ENCODE data around the gene BCL2L12. TPM values are rescaled to one million over a fixed set of nuclear protein-coding genes. Genes with fewer than 3 reads are reported as not detected.

Gene BCL2L12
- total and polyA plus RNA-seq, 2 of the 13 experiments (the other 11 are each of a cell fraction or from before 2014, with no cell fraction given): 26.8 to 40.8 TPM

GRCh38 chr19:49676136-49676783 is 10.5 kb downstream of the BCL2L12 start (continued):
- TF ChIP-seq RORA (CRISPR knock-in tag; IDR thresholded peaks at IDR 0.05) (no peak), PHF21A (CRISPR knock-in tag; IDR thresholded peaks at IDR 0.05) (peak; percentile 59; the same call in 1 of the 2 replicates), BRCA1 (CRISPR knock-in tag; IDR thresholded peaks at IDR 0.05) (no peak), SIN3A (IDR thresholded peaks at IDR 0.05; ENCODE audit: borderline replicate concordance, low read depth, low read length) (0 out of 2 replicates have a peak, but pooled peaks have one; percentile 31), ZNF292 (CRISPR knock-in tag; IDR thresholded peaks at IDR 0.05; ENCODE audit: borderline replicate concordance, low read depth) (no peak), CBX2 (IDR thresholded peaks at IDR 0.05; ENCODE audit: low read depth, low read length) (no peak), CBX2 (CRISPR knock-in tag; IDR thresholded peaks at IDR 0.05; ENCODE audit: low read depth) (no peak), HDAC6 (IDR thresholded peaks at IDR 0.05; ENCODE audit: low read depth, low read length) (no peak), MNT (IDR thresholded peaks at IDR 0.05) (no peak; the same call in 1 of the 2 replicates), ZNF549 (CRISPR knock-in tag; IDR thresholded peaks at IDR 0.05) (no peak), ZC3H4 (CRISPR knock-in tag; IDR thresholded peaks at IDR 0.05; ENCODE audit: borderline replicate concordance) (no peak), E2F2 (CRISPR knock-in tag; IDR thresholded peaks at IDR 0.05; ENCODE audit: borderline replicate concordance) (no peak), ZNF782 (CRISPR knock-in tag; IDR thresholded peaks at IDR 0.05; ENCODE audit: borderline replicate concordance) (peak; percentile 59; the same call in 1 of the 2 replicates), ZBTB46 (CRISPR knock-in tag; IDR thresholded peaks at IDR 0.05; ENCODE audit: borderline replicate concordance) (no peak)
- TF ChIP-seq, protein P1, sequence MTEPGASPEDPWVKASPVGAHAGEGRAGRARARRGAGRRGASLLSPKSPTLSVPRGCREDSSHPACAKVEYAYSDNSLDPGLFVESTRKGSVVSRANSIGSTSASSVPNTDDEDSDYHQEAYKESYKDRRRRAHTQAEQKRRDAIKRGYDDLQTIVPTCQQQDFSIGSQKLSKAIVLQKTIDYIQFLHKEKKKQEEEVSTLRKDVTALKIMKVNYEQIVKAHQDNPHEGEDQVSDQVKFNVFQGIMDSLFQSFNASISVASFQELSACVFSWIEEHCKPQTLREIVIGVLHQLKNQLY (CRISPR knock-in tag; IDR thresholded peaks at IDR 0.05): no peak
- TF ChIP-seq, protein P2, sequence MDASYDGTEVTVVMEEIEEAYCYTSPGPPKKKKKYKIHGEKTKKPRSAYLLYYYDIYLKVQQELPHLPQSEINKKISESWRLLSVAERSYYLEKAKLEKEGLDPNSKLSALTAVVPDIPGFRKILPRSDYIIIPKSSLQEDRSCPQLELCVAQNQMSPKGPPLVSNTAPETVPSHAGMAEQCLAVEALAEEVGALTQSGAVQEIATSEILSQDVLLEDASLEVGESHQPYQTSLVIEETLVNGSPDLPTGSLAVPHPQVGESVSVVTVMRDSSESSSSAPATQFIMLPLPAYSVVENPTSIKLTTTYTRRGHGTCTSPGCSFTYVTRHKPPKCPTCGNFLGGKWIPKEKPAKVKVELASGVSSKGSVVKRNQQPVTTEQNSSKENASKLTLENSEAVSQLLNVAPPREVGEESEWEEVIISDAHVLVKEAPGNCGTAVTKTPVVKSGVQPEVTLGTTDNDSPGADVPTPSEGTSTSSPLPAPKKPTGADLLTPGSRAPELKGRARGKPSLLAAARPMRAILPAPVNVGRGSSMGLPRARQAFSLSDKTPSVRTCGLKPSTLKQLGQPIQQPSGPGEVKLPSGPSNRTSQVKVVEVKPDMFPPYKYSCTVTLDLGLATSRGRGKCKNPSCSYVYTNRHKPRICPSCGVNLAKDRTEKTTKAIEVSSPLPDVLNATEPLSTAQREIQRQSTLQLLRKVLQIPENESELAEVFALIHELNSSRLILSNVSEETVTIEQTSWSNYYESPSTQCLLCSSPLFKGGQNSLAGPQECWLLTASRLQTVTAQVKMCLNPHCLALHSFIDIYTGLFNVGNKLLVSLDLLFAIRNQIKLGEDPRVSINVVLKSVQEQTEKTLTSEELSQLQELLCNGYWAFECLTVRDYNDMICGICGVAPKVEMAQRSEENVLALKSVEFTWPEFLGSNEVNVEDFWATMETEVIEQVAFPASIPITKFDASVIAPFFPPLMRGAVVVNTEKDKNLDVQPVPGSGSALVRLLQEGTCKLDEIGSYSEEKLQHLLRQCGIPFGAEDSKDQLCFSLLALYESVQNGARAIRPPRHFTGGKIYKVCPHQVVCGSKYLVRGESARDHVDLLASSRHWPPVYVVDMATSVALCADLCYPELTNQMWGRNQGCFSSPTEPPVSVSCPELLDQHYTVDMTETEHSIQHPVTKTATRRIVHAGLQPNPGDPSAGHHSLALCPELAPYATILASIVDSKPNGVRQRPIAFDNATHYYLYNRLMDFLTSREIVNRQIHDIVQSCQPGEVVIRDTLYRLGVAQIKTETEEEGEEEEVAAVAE (CRISPR knock-in tag; IDR thresholded peaks at IDR 0.05; ENCODE audit: borderline replicate concordance): peak; percentile 46; the same call in 1 of the 2 replicates
- TF ChIP-seq, protein P3, sequence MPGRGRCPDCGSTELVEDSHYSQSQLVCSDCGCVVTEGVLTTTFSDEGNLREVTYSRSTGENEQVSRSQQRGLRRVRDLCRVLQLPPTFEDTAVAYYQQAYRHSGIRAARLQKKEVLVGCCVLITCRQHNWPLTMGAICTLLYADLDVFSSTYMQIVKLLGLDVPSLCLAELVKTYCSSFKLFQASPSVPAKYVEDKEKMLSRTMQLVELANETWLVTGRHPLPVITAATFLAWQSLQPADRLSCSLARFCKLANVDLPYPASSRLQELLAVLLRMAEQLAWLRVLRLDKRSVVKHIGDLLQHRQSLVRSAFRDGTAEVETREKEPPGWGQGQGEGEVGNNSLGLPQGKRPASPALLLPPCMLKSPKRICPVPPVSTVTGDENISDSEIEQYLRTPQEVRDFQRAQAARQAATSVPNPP (CRISPR knock-in tag; IDR thresholded peaks at IDR 0.05): no peak
- TF ChIP-seq, protein P4, sequence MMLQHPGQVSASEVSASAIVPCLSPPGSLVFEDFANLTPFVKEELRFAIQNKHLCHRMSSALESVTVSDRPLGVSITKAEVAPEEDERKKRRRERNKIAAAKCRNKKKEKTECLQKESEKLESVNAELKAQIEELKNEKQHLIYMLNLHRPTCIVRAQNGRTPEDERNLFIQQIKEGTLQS (CRISPR knock-in tag; IDR thresholded peaks at IDR 0.05): no peak

Data from HepG2 (cell line).